Measurements from ENCODE around the gene ZNF106.

- no peak for TF ChIP-seq POLR2A (IDR thresholded peaks at IDR 0.05)
- TF ChIP-seq CTCF (IDR thresholded peaks at IDR 0.05), result no peak
Measured at GRCh38 chr15:42490291-42490670, 660 bp downstream of the ZNF106 start.

Measured in adrenal gland (tissue), 5 donors.